Measurements from ENCODE around the gene CRABP2. TPM values are rescaled to one million over a fixed set of nuclear protein-coding genes. Genes with fewer than 3 reads are reported as not detected.

CRABP2 gene
- total RNA-seq, 1 experiment from 2014 or later: 209 TPM

- no peaks in the 10 kb centered on the region for H3K9me3 ChIP-seq (ENCODE audit: control insufficient read depth in 1 of 2, insufficient read depth in 1 of 2, low read depth in 1 of 2, low read length in 2 of 2)
- RAD21 ChIA-PET (ENCODE audit: low non-redundant PET in 1 of 2, low total read pairs in 2 of 2, uncharacterized antibody in 2 of 2, unreplicated experiment in 2 of 2): interaction anchor here (1.3 to 3.5 kb wide), 2 partner anchors 14 kb away, joined by 3 to 45 read pairs; no protein-coding TSS in a partner anchor
- POLR2A ChIA-PET: interaction anchor here (1.1 to 6.4 kb wide), 6 partner anchors 10 to 371 kb away, joined by 4 to 87 read pairs (median 13); partner anchors contain the start of genes ISG20L2 and METTL25B
- no peak for ATAC-seq
- intact Hi-C loops (cut with micrococcal nuclease): no loop called here
- peak overlapping the region; percentile 89 for H3K27ac ChIP-seq (ENCODE audit: low read depth, low read length)
- peak overlapping the region; percentile 80 for H3K9ac ChIP-seq (ENCODE audit: low read length)
- no peak for TF ChIP-seq RAD21 (IDR thresholded peaks at IDR 0.05; ENCODE audit: low read depth)
- TF ChIP-seq TCF7L2 (IDR thresholded peaks at IDR 0.05; ENCODE audit: borderline replicate concordance, extremely low read depth, insufficient read depth, insufficient read length): no peak
- TF ChIP-seq REST (IDR thresholded peaks at IDR 0.05; ENCODE audit: low read depth): no peak
- TF ChIP-seq MAX (IDR thresholded peaks at IDR 0.05): no peak
- no peak for TF ChIP-seq JUND (IDR thresholded peaks at IDR 0.05)
- TF ChIP-seq POLR2AphosphoS5 (IDR thresholded peaks at IDR 0.05; ENCODE audit: low read depth, low read length): no peak
- TF ChIP-seq FOSL1 (IDR thresholded peaks at IDR 0.05; ENCODE audit: low read depth): no peak
- no peak for TF ChIP-seq SRF (IDR thresholded peaks at IDR 0.05; ENCODE audit: low read depth)
- no peak for TF ChIP-seq EZH2phosphoT487 (IDR thresholded peaks at IDR 0.05; ENCODE audit: borderline replicate concordance)
- H3K4me3 ChIP-seq (replicated peaks in 1 of 2; ENCODE audit: low read depth in 1 of 2, low read length in 2 of 2): peak overlapping the region; percentile 62 to 63
- peak overlapping the region; percentile 85 for H3K4me2 ChIP-seq (ENCODE audit: low read length)
- no TSS peak for BruUV-seq (replicated peaks)
- no peak overlapping the region for H2AFZ ChIP-seq (ENCODE audit: low read depth, low read length, poor library complexity, severe bottlenecking)
- DNase-seq (ENCODE audit: low read depth, low spot score): no peak
- no peaks in the 10 kb centered on the region for H3K27me3 ChIP-seq (ENCODE audit: insufficient read depth, low read length)
- H3K36me3 ChIP-seq (ENCODE audit: control insufficient read depth in 1 of 2, insufficient read depth in 2 of 2, low read length in 2 of 2): peaks cover 14 to 18% of the 10 kb centered on the region in 2 experiments; a peak in 3 of 4 replicates
- peaks cover 27% of the 10 kb centered on the region for H3K79me2 ChIP-seq (ENCODE audit: insufficient read depth, low read length)
- CTCF ChIA-PET: interaction anchor here (2.5 to 14.7 kb wide), 2 partner anchors 13 to 21 kb away, joined by 56 to 310 read pairs; no protein-coding TSS in a partner anchor
- no peaks in the 10 kb centered on the region for H4K20me1 ChIP-seq (ENCODE audit: insufficient read depth)
- peaks cover 53 to 68% of the 10 kb centered on the region in 2 experiments for H3K4me1 ChIP-seq (ENCODE audit: control insufficient read depth in 1 of 2, insufficient read depth in 2 of 2, low read length in 2 of 2)
- no peaks in the 10 kb centered on the region for H3K9me2 ChIP-seq (ENCODE audit: insufficient read depth)
Measured at GRCh38 chr1:156704166-156704711, 1.1 kb downstream of the CRABP2 start.

All from HCT116 (cell line).